ENCODE measurements around the gene MRPS35. TPM values are rescaled to one million over a fixed set of nuclear protein-coding genes. Genes with fewer than 3 reads are reported as not detected.

Gene MRPS35
- 100 to 1,000 TPM in 1 of 4 donors, 10 to 100 TPM in 3; 76.3 to 153 (median 98.2) TPM for total RNA-seq

DNA sequence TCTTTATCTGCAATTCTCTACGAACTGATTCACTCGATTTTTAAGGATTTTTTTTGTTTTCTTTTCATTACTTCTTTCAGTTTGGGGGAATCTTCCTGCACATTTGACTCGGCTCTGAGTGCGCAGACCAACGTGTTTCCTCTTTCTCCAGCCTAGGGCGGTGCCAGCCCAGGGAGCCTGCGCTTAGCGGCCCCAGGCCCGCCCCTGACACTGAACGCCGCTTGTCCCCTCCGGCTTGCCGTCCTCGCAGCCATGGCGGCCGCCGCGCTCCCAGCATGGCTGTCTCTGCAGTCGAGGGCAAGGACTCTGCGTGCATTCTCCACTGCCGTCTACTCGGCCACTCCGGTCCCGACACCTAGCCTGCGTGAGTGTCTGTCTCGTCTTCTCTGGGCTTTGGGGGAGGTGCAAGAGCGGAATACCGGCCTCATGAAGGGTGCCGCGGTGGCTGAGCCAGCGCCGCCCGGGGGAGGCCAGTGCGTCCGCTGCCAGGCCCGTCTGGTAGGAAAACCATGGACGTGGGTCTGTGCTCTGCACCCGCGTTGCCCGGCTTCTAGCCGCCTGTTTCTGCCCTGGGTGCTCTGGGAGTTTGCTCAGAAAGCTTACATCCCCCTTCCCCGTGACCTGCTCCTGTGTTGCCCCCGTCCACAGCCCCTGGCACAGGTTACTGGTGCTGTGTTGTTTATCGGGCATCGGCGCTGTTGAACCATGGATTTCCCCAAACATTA is at the start of gene MRPS35:
Gene MRPS35, plus strand, starts transcription at position 241 of the 725 bp plus-strand sequence. Its CDS starts 12 bp downstream, at position 253.
- peak; percentile 85 to 87 for DNase-seq
- peaks cover 0 to 5% of the 10 kb centered on the region in 2 donors for H3K36me3 ChIP-seq
- intact Hi-C loops (cut with DNase I; ENCODE audit: low total_unique reads) (loop anchor here (5.0 to 10.0 kb wide), 3 partner anchors 72 to 686 kb away; partner anchors contain the start of genes CCDC91, KLHL42, MANSC4 and MED21), in situ Hi-C loops (cut with MboI; ENCODE audit: low sequenced_read_pairs in 4 of 4) (no loop called here)
- H3K4me3 ChIP-seq, result peak within 1 kb of the TSS; percentile 82 to 98 (median 86)
- peak; percentile 95 to 96 for ATAC-seq
- TF ChIP-seq POLR2A (IDR thresholded peaks at IDR 0.05), result peak; percentile 46 to 56
- TF ChIP-seq, protein P1, sequence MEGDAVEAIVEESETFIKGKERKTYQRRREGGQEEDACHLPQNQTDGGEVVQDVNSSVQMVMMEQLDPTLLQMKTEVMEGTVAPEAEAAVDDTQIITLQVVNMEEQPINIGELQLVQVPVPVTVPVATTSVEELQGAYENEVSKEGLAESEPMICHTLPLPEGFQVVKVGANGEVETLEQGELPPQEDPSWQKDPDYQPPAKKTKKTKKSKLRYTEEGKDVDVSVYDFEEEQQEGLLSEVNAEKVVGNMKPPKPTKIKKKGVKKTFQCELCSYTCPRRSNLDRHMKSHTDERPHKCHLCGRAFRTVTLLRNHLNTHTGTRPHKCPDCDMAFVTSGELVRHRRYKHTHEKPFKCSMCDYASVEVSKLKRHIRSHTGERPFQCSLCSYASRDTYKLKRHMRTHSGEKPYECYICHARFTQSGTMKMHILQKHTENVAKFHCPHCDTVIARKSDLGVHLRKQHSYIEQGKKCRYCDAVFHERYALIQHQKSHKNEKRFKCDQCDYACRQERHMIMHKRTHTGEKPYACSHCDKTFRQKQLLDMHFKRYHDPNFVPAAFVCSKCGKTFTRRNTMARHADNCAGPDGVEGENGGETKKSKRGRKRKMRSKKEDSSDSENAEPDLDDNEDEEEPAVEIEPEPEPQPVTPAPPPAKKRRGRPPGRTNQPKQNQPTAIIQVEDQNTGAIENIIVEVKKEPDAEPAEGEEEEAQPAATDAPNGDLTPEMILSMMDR (IDR thresholded peaks at IDR 0.05 in 4 of 5, conservative IDR thresholded peaks at IDR 0.05 in 1 of 5), result no peak
- H3K27ac ChIP-seq, result peak within 1 kb of the TSS; percentile 78 to 87 (median 85)
- peaks cover 19 to 23% of the 10 kb centered on the region in 2 donors for H3K4me1 ChIP-seq
- no peaks in the 10 kb centered on the region for H3K9me3 ChIP-seq
- no peaks in the 10 kb centered on the region for H3K27me3 ChIP-seq

GRCh38 chr12:27665704-27666103 is 44.9 kb upstream of the MRPS35 start:
- in situ Hi-C loops (cut with MboI; ENCODE audit: low sequenced_read_pairs in 4 of 4), result no loop called here

DNA sequence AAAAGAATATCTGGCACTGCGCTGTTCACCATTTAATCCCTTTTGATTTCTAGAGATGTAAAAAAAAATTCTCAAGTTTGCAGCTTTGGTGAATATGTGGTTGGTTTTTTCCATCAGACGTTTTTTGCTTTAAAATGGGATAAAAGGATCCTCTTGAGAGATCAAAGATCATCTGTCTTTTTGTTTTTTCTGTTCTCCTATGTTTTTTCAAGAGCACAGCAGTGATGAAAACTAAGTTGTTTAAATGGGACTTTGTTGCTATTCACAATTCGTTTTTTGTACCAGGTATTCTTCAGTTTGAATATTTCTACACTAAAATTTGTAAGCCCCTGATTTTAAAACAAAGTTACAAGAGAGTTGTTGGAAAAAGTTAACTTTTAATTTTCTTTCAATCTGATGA is 44.1 kb upstream of the MRPS35 start:
- intact Hi-C loops (cut with DNase I; ENCODE audit: low total_unique reads), result no loop called here
- ATAC-seq, result no peak

More at GRCh38 chr12:27665704-27666103, 44.9 kb upstream of the MRPS35 start:
- H3K4me3 ChIP-seq, result no peak overlapping the region
- peaks cover 0 to 27% of the 10 kb centered on the region in 2 donors for H3K36me3 ChIP-seq
- no peak overlapping the region for H3K27ac ChIP-seq
- no peak for TF ChIP-seq POLR2A (IDR thresholded peaks at IDR 0.05)
- TF ChIP-seq, protein P1 (IDR thresholded peaks at IDR 0.05 in 4 of 5, conservative IDR thresholded peaks at IDR 0.05 in 1 of 5), result no peak
- intact Hi-C loops (cut with DNase I; ENCODE audit: low total_unique reads), result no loop called here
- peaks cover 0 to 6% of the 10 kb centered on the region in 2 donors for H3K4me1 ChIP-seq
- H3K27me3 ChIP-seq, result no peaks in the 10 kb centered on the region
- H3K9me3 ChIP-seq, result no peaks in the 10 kb centered on the region
- ATAC-seq (no peak), DNase-seq (no peak)

GRCh38 chr12:27667540-27667939 is 43.1 kb upstream of the MRPS35 start:
- H3K9me3 ChIP-seq, result no peaks in the 10 kb centered on the region
- H3K27ac ChIP-seq, result peak overlapping the region in 3 of 4 donors; percentile 55 to 64 (median 56)
- ATAC-seq (peak; percentile 85 to 86), DNase-seq (peak; percentile 20 to 65)
- intact Hi-C loops (cut with DNase I; ENCODE audit: low total_unique reads), result no loop called here
- no peak for TF ChIP-seq POLR2A (IDR thresholded peaks at IDR 0.05)
- TF ChIP-seq, protein P1 (IDR thresholded peaks at IDR 0.05 in 4 of 5, conservative IDR thresholded peaks at IDR 0.05 in 1 of 5), result no peak
- H3K4me3 ChIP-seq, result no peak overlapping the region
- no peaks in the 10 kb centered on the region for H3K27me3 ChIP-seq
- peaks cover 0 to 10% of the 10 kb centered on the region in 2 donors for H3K4me1 ChIP-seq
- in situ Hi-C loops (cut with MboI; ENCODE audit: low sequenced_read_pairs in 4 of 4), result no loop called here
- peaks cover 0 to 12% of the 10 kb centered on the region in 2 donors for H3K36me3 ChIP-seq

More for the DNA sequence above, 44.1 kb upstream of the MRPS35 start:
- Histone ChIP-seq H3K9me3 (no peaks in the 10 kb centered on the region), H3K4me3 (no peak overlapping the region), H3K27ac (peak overlapping the region in 1 of 4 donors; percentile 56), H3K36me3 (peaks cover 0 to 19% of the 10 kb centered on the region in 2 donors), H3K27me3 (no peaks in the 10 kb centered on the region), H3K4me1 (peaks cover 0 to 6% of the 10 kb centered on the region in 2 donors)
- DNase-seq, result no peak
- in situ Hi-C loops (cut with MboI; ENCODE audit: low sequenced_read_pairs in 4 of 4), result no loop called here
- no peak for TF ChIP-seq POLR2A (IDR thresholded peaks at IDR 0.05)
- TF ChIP-seq, protein P1 (IDR thresholded peaks at IDR 0.05 in 4 of 5, conservative IDR thresholded peaks at IDR 0.05 in 1 of 5), result no peak

Data from gastrocnemius medialis (tissue), 4 donors.